Neuronal stem cell (in vitro differentiated cells): Measurements from ENCODE around the gene SLC6A18.
"Not testable (repeated sequence)": the region's sequence is repeated elsewhere in the genome, so short reads cannot be mapped to it uniquely, and the experiment has no call there.

ENCODE experiments used
- DNase-seq: peaks from one replicate; pipeline ENCODE4 v3.0.0-alpha.2; 2013; ENCODE audit warnings: low spot score
- H2AFZ ChIP-seq: one replicate; pipeline ENCODE4 v1.6.1; 2013; ENCODE audit warnings: mild to moderate bottlenecking, low read length, inconsistent platforms
- H2AK5ac ChIP-seq: 2 replicates; pipeline ENCODE4 v1.6.1; 2013; ENCODE audit warnings: low read depth, mild to moderate bottlenecking, inconsistent platforms, low read length, moderate library complexity, mixed read lengths
- H2BK120ac ChIP-seq: 2 replicates; pipeline ENCODE4 v1.6.1; 2013; ENCODE audit warnings: low read depth, mild to moderate bottlenecking, inconsistent platforms, low read length, moderate library complexity, mixed read lengths
- H2BK12ac ChIP-seq: one replicate; pipeline ENCODE4 v1.6.1; 2013; ENCODE audit warnings: low read length, inconsistent platforms
- H2BK15ac ChIP-seq: 2 replicates; pipeline ENCODE4 v1.6.1; 2013; ENCODE audit warnings: mild to moderate bottlenecking, low read length, inconsistent platforms, mixed read lengths
- H2BK5ac ChIP-seq: one replicate; pipeline ENCODE4 v1.6.1; 2013; ENCODE audit warnings: inconsistent platforms, mild to moderate bottlenecking, low read length, moderate library complexity
- H3K14ac ChIP-seq: one replicate; pipeline ENCODE4 v1.6.1; 2013; ENCODE audit warnings: low read length, inconsistent platforms
- H3K18ac ChIP-seq: 2 replicates; pipeline ENCODE4 v1.6.1; 2013; ENCODE audit warnings: low read length, inconsistent platforms
- H3K23ac ChIP-seq: 2 replicates; pipeline ENCODE4 v1.6.1; 2013; ENCODE audit warnings: low read depth, mild to moderate bottlenecking, mixed read lengths, low read length, inconsistent platforms; ENCODE audit not compliant: poor library complexity
- H3K27ac ChIP-seq: replicated peaks from 3 replicates; pipeline ENCODE4 v1.5.1; 2013; ENCODE audit warnings: low read length, inconsistent platforms
- H3K27me3 ChIP-seq, 3 experiments: 2 replicates each; pipeline ENCODE4 v1.6.1; 2013; ENCODE audit warnings: low read length in 3 of 3, mild to moderate bottlenecking in 2 of 3, inconsistent platforms in 1 of 3, low read depth in 1 of 3, mixed read lengths in 1 of 3, moderate library complexity in 1 of 3; ENCODE audit not compliant: control insufficient read depth in 3 of 3, insufficient read depth in 3 of 3
- H3K36me3 ChIP-seq, 2 donors: replicated peaks in 1 of 2; 2 replicates each; pipeline ENCODE4 v1.6.1; 2013; ENCODE audit warnings: low read length in 2 of 2; ENCODE audit not compliant: control insufficient read depth in 2 of 2, insufficient read depth in 2 of 2
- H3K4ac ChIP-seq: 2 replicates; pipeline ENCODE4 v1.6.1; 2013; ENCODE audit warnings: inconsistent platforms, mild to moderate bottlenecking, low read length, moderate library complexity
- H3K4me1 ChIP-seq, 2 donors: 1 replicate in 1 of 2; 2 replicates in 1 of 2; pipeline ENCODE4 v1.6.1; 2013; ENCODE audit warnings: low read length in 2 of 2, low read depth in 1 of 2; ENCODE audit not compliant: control insufficient read depth in 2 of 2, insufficient read depth in 1 of 2
- H3K4me2 ChIP-seq: one replicate; pipeline ENCODE4 v1.6.1; 2013; ENCODE audit warnings: mild to moderate bottlenecking, low read length, inconsistent platforms; ENCODE audit not compliant: insufficient read depth, poor library complexity, severe bottlenecking
- H3K4me3 ChIP-seq, 2 donors: 2 replicates each; pipeline ENCODE4 v1.5.1; 2013; ENCODE audit warnings: low read length in 2 of 2, mild to moderate bottlenecking in 2 of 2, inconsistent platforms in 1 of 2, moderate library complexity in 1 of 2
- H3K79me1 ChIP-seq: one replicate; pipeline ENCODE4 v1.6.1; 2013; ENCODE audit warnings: low read depth, mild to moderate bottlenecking, inconsistent platforms, low read length, moderate library complexity
- H3K9ac ChIP-seq: one replicate; pipeline ENCODE4 v1.6.1; 2013; ENCODE audit warnings: mild to moderate bottlenecking, low read depth, low read length, inconsistent platforms; ENCODE audit not compliant: poor library complexity
- H3K9me3 ChIP-seq, 2 donors: replicated peaks in 1 of 2; 2 replicates each; pipeline versions ENCODE3 to v1.6.1; 2013; ENCODE audit warnings: low read length in 2 of 2, mild to moderate bottlenecking in 2 of 2, inconsistent platforms in 1 of 2, low read depth in 1 of 2, mixed read lengths in 1 of 2, moderate library complexity in 1 of 2; ENCODE audit not compliant: control insufficient read depth in 2 of 2, insufficient read depth in 1 of 2
- H4K8ac ChIP-seq: one replicate; pipeline ENCODE4 v1.6.1; 2013; ENCODE audit warnings: low read depth, mild to moderate bottlenecking, inconsistent platforms, low read length, moderate library complexity
- H4K91ac ChIP-seq: one replicate; pipeline ENCODE4 v1.6.1; 2013; ENCODE audit warnings: low read length, low read depth, mild to moderate bottlenecking, inconsistent platforms; ENCODE audit not compliant: poor library complexity
- WGBS, 2 donors: extraction: QIAGEN DNeasy Blood & Tissue Kit; methylation state at CpG; one replicate each; pipeline ENCODE4 v1.1.7; 2013; ENCODE audit warnings: missing lambda C conversion rate in 2 of 2, mixed read lengths in 1 of 2; ENCODE audit not compliant: insufficient read length in 2 of 2, insufficient replicate concordance in 1 of 2; ENCODE audit errors: extremely low coverage in 2 of 2; 5-methylcytosine and 5-hydroxymethylcytosine counted together

Gene SLC6A18

GRCh38 chr5:1274471-1274870, 49.3 kb downstream of the SLC6A18 start:
- Histone ChIP-seq H2AFZ (no peak overlapping the region), H4K8ac (no peak overlapping the region), H3K9ac (no peak overlapping the region), H2BK5ac (no peak overlapping the region), H2BK12ac (no peak overlapping the region), H3K9me3 (peaks cover 0 to 2% of the 10 kb centered on the region in 2 donors), H3K4ac (no peak overlapping the region), H3K18ac (no peak overlapping the region), H3K4me1 (no peaks in the 10 kb centered on the region), H2BK15ac (no peak overlapping the region), H2AK5ac (no peak overlapping the region), H2BK120ac (no peak overlapping the region), H3K23ac (no peak overlapping the region), H3K36me3 (peaks cover 0 to 8% of the 10 kb centered on the region in 2 donors), H3K14ac (no peak overlapping the region), H3K4me2 (no peak overlapping the region), H3K4me3 (no peak overlapping the region), H3K79me1 (no peaks in the 10 kb centered on the region), H4K91ac (no peak overlapping the region), H3K27ac (no peak overlapping the region), H3K27me3 (no peaks in the 10 kb centered on the region)
- no CpG with 5 or more reads among the region's 16 CpGs for WGBS, 2 donors
- no peak for DNase-seq

GRCh38 chr5:1275397-1276391, 50.5 kb downstream of the SLC6A18 start:
- H4K8ac ChIP-seq, H2BK15ac ChIP-seq, H3K9ac ChIP-seq, H3K27ac ChIP-seq, H4K91ac ChIP-seq, H3K23ac ChIP-seq, H2BK12ac ChIP-seq, H2BK5ac ChIP-seq, H3K79me1 ChIP-seq, H3K18ac ChIP-seq, DNase-seq, H2BK120ac ChIP-seq, H3K4me2 ChIP-seq, H3K14ac ChIP-seq, H3K4me1 ChIP-seq, H2AK5ac ChIP-seq, H2AFZ ChIP-seq, H3K4me3 ChIP-seq, H3K36me3 ChIP-seq, H3K27me3 ChIP-seq, H3K4ac ChIP-seq, H3K9me3 ChIP-seq: not testable (repeated sequence)
- WGBS, 2 donors: no CpG with 5 or more reads among the region's 10 CpGs

DNA sequence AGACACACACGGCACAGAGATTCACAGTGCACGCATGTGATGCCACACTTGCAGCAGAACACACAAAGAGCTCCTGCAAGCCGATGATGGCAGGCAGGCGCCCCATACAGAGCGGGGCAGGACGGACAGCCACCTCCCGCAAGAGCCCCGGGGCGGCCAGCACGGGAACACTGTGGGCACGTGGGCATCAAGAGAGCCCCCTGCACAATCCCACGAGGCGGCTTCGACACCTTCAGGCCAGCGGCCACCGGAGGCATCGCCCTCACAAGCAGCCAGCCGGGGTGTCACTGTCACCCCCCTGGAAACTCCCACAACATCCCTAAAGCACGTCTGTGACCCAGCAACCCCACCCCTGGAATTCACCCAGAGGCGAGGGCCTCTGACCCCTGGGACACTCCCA, 51.7 kb downstream of the SLC6A18 start:
- Histone ChIP-seq H3K27ac (no peak overlapping the region), H4K91ac (no peak overlapping the region), H3K9me3 (peaks cover 0 to 2% of the 10 kb centered on the region in 2 donors), H3K18ac (no peak overlapping the region), H3K27me3 (no peaks in the 10 kb centered on the region), H3K23ac (no peak overlapping the region), H3K9ac (no peak overlapping the region), H3K79me1 (peaks cover 2% of the 10 kb centered on the region), H2AK5ac (no peak overlapping the region), H3K4me3 (no peak overlapping the region), H2BK15ac (no peak overlapping the region), H3K4me1 (no peaks in the 10 kb centered on the region), H3K36me3 (peaks cover 0 to 8% of the 10 kb centered on the region in 2 donors), H2BK120ac (no peak overlapping the region), H3K14ac (peak overlapping the region; percentile 47), H3K4ac (no peak overlapping the region), H3K4me2 (no peak overlapping the region), H2BK5ac (no peak overlapping the region), H4K8ac (no peak overlapping the region), H2AFZ (no peak overlapping the region), H2BK12ac (no peak overlapping the region)
- DNase-seq: no peak
- WGBS, 2 donors: no CpG with 5 or more reads among the region's 20 CpGs

GRCh38 chr5:1277331-1277730, 52.1 kb downstream of the SLC6A18 start:
- Histone ChIP-seq H2BK15ac (no peak overlapping the region), H3K4me2 (no peak overlapping the region), H3K23ac (no peak overlapping the region), H4K8ac (no peak overlapping the region), H2BK5ac (no peak overlapping the region), H2AFZ (no peak overlapping the region), H2BK12ac (no peak overlapping the region), H3K18ac (no peak overlapping the region), H3K27ac (no peak overlapping the region), H3K27me3 (no peaks in the 10 kb centered on the region), H3K36me3 (peaks cover 0 to 8% of the 10 kb centered on the region in 2 donors), H3K14ac (peak overlapping the region; percentile 47), H2BK120ac (no peak overlapping the region), H3K4me3 (no peak overlapping the region), H3K4me1 (no peaks in the 10 kb centered on the region), H2AK5ac (no peak overlapping the region), H3K79me1 (peaks cover 2% of the 10 kb centered on the region), H3K9me3 (peaks cover 0 to 2% of the 10 kb centered on the region in 2 donors), H3K9ac (no peak overlapping the region), H3K4ac (no peak overlapping the region), H4K91ac (no peak overlapping the region)
- no CpG with 5 or more reads among the region's 21 CpGs for WGBS, 2 donors
- no peak for DNase-seq
